Mucosa of descending colon (tissue), 3 donors: ENCODE results near the gene TSFM. TPM values are rescaled to one million over a fixed set of nuclear protein-coding genes. Genes with fewer than 3 reads are reported as not detected.

ENCODE experiments used
- ATAC-seq: fragments of 200-7000 bp; cut with Tn5 transposase; one replicate; pipeline ENCODE4 v1.9.1; 2020; ENCODE audit warnings: mild to moderate bottlenecking, moderate library complexity
- DNase-seq, 3 donors: peaks; one replicate each; pipeline ENCODE4 v3.0.0-alpha.2; 2020
- H3K36me3 ChIP-seq: fragments of 200-600 bp; one replicate; pipeline ENCODE4 v1.8.0; 2021; ENCODE audit warnings: low read depth, mild to moderate bottlenecking
- H3K4me1 ChIP-seq: fragments of 200-600 bp; one replicate; pipeline ENCODE4 v1.8.0; 2021; ENCODE audit warnings: low read depth, mild to moderate bottlenecking
- H3K4me3 ChIP-seq: fragments of 200-600 bp; one replicate; pipeline ENCODE4 v1.8.0; 2021; ENCODE audit warnings: mild to moderate bottlenecking
- H3K9me3 ChIP-seq: fragments of 200-600 bp; one replicate; pipeline ENCODE4 v1.8.0; 2021; ENCODE audit warnings: mild to moderate bottlenecking
- intact Hi-C, 2 donors: fragments of 100-400 bp; cut with DNase I in 1 of 2; cut with micrococcal nuclease in 1 of 2; formaldehyde crosslinking; loops; one replicate each; pipeline versions ENCODE4 v1.11.0 to v1.11.1; 2022; cut with DNase I, micrococcal nuclease
- total RNA-seq, 3 donors: library from RNA; stranded (reverse); fragmentation: NEBNext Ultra II Directional in 2 of 3; extraction: Animal tissue kit (Norgen Biotek cat#: 25700) in 2 of 3; gene quantifications; one replicate each; pipeline versions ENCODE4 v1.2.1 to v1.2.4, GENCODE V29; 2021 to 2023
- TF ChIP-seq, protein P1 (sequence below): fragments of 200-600 bp; IDR thresholded peaks from one replicate; pipeline ENCODE4 v1.8.0; 2022; ENCODE audit warnings: antibody characterized with exemption, mild to moderate bottlenecking
- donor health status: DM: no; HTN: no; CAD: no; lungs with moderate emphysema.
- donor health status: DM: no; HTN: no; CAD: no.
- donor health status: DM: no; HTN: yes; CAD: no.

TSFM gene
- total RNA-seq, 3 donors from 2014 or later: 26.1 to 32.9 (median 29.0) TPM

DNA sequence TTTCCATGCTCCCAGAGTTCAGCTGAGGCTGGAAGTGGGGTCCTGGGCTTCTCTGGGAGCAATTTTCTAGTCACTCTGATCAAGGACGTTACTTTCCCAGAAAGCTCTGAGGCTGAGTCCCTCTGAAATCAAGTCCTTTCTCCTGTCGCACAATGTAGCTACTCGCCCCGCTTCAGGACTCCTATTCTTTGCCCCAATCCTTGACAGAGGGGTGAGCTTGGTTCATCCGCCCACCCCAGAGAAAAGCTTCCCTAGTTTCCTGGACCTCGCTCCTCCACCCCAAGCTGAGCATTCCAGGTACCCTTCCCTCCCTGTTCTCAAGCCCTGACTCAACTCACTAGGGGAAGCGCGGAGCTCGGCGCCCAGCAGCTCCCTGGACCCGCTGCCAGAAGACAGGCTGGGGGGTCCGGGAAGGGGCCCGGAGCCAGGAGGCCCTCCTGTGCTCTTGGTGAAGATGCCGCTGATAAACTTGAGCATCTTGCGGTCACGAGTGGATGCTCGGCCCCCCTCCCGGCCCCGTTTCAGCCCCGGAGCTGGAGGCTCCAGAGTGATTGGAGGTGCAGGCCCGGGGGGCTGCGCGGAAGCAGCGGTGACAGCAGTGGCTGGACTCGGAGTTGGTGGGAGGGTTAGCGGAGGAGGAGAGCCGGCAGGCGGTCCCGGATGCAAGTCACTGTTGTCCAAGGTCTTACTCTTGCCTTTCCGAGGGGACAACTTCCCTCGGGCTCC, 45.7 kb upstream of the TSFM start:
- H3K36me3 ChIP-seq: no peaks in the 10 kb centered on the region
- no peak for DNase-seq
- no peak overlapping the region for H3K4me3 ChIP-seq
- no peak for ATAC-seq
- intact Hi-C loops: no loop called here
- peaks cover 15% of the 10 kb centered on the region for H3K4me1 ChIP-seq
- TF ChIP-seq, protein P1, sequence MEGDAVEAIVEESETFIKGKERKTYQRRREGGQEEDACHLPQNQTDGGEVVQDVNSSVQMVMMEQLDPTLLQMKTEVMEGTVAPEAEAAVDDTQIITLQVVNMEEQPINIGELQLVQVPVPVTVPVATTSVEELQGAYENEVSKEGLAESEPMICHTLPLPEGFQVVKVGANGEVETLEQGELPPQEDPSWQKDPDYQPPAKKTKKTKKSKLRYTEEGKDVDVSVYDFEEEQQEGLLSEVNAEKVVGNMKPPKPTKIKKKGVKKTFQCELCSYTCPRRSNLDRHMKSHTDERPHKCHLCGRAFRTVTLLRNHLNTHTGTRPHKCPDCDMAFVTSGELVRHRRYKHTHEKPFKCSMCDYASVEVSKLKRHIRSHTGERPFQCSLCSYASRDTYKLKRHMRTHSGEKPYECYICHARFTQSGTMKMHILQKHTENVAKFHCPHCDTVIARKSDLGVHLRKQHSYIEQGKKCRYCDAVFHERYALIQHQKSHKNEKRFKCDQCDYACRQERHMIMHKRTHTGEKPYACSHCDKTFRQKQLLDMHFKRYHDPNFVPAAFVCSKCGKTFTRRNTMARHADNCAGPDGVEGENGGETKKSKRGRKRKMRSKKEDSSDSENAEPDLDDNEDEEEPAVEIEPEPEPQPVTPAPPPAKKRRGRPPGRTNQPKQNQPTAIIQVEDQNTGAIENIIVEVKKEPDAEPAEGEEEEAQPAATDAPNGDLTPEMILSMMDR: no peak
- H3K9me3 ChIP-seq: no peaks in the 10 kb centered on the region

DNA sequence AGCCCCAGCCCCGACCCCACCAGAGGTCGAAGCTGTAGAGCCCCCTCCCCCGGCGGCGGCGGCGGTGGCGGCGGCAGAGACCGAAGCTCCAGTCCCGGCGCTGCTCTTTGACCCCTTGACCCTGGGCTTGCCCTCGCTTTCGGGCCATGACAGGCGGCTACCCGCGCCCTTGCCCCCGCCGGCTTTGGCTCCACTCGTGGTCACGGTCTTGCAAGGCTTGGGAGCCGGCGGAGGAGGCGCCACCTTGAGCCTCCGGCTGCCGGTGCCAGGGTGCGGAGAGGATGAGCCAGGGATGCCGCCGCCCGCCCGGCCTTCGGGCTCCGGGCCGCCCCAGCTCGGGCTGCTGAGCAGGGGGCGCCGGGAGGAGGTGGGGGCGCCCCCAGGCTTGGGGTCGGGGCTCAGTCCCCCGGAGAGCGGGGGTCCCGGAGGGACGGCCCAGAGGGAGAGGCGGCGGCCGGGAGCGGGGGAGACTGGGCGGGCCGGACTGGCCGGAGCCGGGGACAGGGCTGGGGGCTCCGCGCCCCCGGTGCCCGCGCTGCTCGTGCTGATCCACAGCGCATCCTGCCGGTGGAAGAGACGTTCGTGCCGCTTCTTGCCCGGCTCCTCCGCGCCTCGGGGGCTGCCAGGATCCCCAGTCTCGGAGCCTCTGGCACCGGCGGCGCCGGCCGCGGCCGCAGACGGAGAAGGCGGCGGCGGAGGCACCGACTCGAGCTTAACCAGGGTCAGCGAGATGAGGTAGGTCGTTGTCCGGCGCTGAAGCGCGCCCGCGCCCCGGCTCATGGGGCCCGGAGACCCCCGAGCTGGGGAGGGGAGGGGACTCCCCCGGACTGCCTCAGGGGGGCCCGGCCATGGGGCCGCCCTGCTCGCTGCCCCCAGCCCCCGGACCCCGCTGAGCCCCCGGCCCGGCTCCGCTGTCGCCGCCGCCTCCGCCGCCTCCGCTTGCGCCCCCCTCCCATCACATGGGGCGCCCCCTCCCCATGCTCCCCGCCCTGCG, 44.8 kb upstream of the TSFM start:
- DNase-seq: peak in 1 of 3 donors; percentile 25
- Histone ChIP-seq H3K9me3 (no peaks in the 10 kb centered on the region), H3K36me3 (no peaks in the 10 kb centered on the region), H3K4me3 (no peak overlapping the region), H3K4me1 (peaks cover 15% of the 10 kb centered on the region)
- intact Hi-C loops: no loop called here
- no peak for ATAC-seq
- TF ChIP-seq, protein P1: no peak

DNA sequence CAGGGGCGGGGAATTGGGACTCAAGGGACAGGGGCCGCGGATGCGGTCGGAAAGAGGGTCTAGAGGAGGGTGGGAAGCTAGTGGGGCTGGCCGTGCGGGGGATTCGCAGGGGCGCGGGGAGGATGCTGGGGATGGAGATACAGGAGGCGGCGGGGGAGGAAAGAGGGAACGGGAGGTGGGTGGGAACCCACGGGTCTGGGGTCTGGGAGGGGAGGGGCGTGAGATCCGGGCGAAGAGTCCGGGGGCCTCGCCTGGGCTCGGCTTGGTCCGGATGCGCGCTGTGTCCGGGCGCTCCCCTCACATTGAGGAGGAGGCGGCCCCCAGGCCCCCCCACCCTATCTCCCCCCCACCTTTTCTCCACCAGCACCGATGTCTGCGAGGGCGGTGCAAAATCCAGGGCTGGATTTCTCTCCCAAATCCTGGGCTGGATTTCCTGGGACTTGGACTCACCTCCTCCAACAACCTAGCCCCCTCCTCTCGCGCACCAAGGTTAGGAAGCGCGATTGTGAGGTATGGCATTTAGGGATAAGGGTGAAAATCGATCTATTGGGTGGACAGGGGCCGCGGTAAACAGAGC, 43.8 kb upstream of the TSFM start, which contains the start of gene AGAP2:
AGAP2 (minus strand) TSS at position 82 of the 577 bp plus-strand sequence. CDS start 496 bp downstream, outside the sequence.
- H3K36me3 ChIP-seq: no peaks in the 10 kb centered on the region
- no peak within 1 kb of the TSS for H3K4me3 ChIP-seq
- ATAC-seq (no peak), DNase-seq (no peak)
- no peaks in the 10 kb centered on the region for H3K9me3 ChIP-seq
- peaks cover 15% of the 10 kb centered on the region for H3K4me1 ChIP-seq
- intact Hi-C loops: no loop called here
- TF ChIP-seq, protein P1: no peak

DNA sequence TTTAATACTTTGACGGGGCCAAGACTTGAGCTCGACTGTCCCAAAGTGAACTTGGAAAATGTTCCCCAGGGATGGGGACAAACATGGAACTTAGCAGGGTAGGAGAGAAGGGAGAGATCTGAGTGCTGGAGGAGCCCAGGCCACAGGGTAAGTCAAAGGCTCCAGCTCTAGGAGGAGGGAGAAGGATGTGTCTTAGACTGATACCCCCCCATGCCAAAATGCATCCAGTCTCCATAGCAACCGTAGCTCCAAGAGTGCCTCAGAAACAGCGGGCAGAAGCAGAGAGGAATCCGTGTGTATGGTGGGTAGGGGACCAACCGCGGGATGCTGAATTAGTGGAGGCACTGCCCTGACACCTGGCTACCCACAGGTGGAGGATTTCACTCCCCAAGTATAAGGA, 43.2 kb upstream of the TSFM start:
- Histone ChIP-seq H3K9me3 (no peaks in the 10 kb centered on the region), H3K4me3 (no peak overlapping the region), H3K36me3 (no peaks in the 10 kb centered on the region), H3K4me1 (peaks cover 21% of the 10 kb centered on the region)
- DNase-seq (no peak), ATAC-seq (no peak)
- intact Hi-C loops: no loop called here
- TF ChIP-seq, protein P1: no peak

DNA sequence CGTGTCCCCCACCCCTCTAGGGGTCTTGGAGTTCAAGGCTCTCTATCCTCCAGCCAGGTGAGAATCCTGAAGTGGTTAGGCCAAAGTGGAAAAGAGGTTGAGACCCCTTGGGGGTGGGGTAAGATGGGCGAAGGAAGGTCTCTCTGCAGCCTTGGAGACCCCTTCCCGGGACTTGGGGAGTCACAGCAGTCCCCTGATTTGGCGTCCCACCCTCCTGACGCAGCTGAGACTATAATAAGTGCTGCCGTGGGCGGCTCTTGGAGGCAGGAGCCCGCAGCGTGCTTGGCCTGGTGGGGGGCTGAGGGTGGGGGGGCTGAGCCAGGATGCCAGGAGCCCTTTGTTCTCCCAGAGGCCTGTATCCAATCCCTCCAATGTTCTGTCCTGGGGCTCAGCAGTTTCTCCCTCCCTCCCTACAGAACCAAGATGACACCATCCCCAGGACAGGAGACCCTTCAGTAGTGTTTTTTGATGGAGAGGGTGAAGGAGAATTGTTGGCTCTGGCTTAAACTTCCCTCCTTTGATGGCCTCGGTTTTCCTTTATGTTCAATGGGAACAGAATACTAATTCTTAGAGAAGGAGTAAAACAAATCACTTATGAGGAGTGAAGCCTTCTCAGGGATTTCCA, 42.6 kb upstream of the TSFM start:
- H3K4me1 ChIP-seq: peaks cover 22% of the 10 kb centered on the region
- intact Hi-C loops: no loop called here
- no peak for ATAC-seq
- TF ChIP-seq, protein P1: no peak
- H3K36me3 ChIP-seq: no peaks in the 10 kb centered on the region
- no peak for DNase-seq
- H3K9me3 ChIP-seq: no peaks in the 10 kb centered on the region
- no peak overlapping the region for H3K4me3 ChIP-seq
